HEK293 (cell line): ENCODE results near the gene NDOR1.

ENCODE experiments used
- BCL11A ChIP-seq: fragments of 450-650 bp; formaldehyde crosslinking; IDR thresholded peaks from 2 replicates; pipeline ENCODE4 v1.5.1; 2016; ENCODE audit warnings: low read depth, missing biosample characterization, missing genetic modification characterization
- KLF9 ChIP-seq: fragments of 450-650 bp; formaldehyde crosslinking; IDR thresholded peaks from 2 replicates; pipeline ENCODE4 v1.5.1; 2016; ENCODE audit warnings: missing biosample characterization, missing genetic modification characterization, low read depth
- OSR2 ChIP-seq: fragments of 450-650 bp; formaldehyde crosslinking; IDR thresholded peaks from 2 replicates; pipeline ENCODE4 v1.5.1; 2016; ENCODE audit warnings: missing biosample characterization, missing genetic modification characterization
- PRDM4 ChIP-seq: fragments of 450-650 bp; formaldehyde crosslinking; IDR thresholded peaks from 2 replicates; pipeline ENCODE4 v1.5.1; 2017; ENCODE audit warnings: missing biosample characterization, missing genetic modification characterization
- WT1 ChIP-seq: fragments of 450-650 bp; formaldehyde crosslinking; IDR thresholded peaks from 2 replicates; pipeline ENCODE4 v1.5.1; 2016; ENCODE audit warnings: missing biosample characterization, missing genetic modification characterization
- YY1 ChIP-seq: fragments of 450-650 bp; formaldehyde crosslinking; IDR thresholded peaks from 2 replicates; pipeline ENCODE4 v1.5.1; 2018; ENCODE audit warnings: missing biosample characterization, missing genetic modification characterization
- ZBTB17 ChIP-seq: fragments of 450-650 bp; formaldehyde crosslinking; IDR thresholded peaks from 2 replicates; pipeline ENCODE4 v1.5.1; 2016; ENCODE audit warnings: missing biosample characterization, missing genetic modification characterization
- ZBTB26 ChIP-seq: fragments of 450-650 bp; formaldehyde crosslinking; optimal IDR thresholded peaks from 2 replicates; pipeline ENCODE3; 2016; ENCODE audit warnings: missing biosample characterization, mild to moderate bottlenecking, missing genetic modification characterization
- ZNF121 ChIP-seq: fragments of 450-650 bp; formaldehyde crosslinking; IDR thresholded peaks from 2 replicates; pipeline ENCODE4 v1.5.1; 2016; ENCODE audit warnings: missing biosample characterization, missing genetic modification characterization
- ZNF157 ChIP-seq: fragments of 450-650 bp; formaldehyde crosslinking; IDR thresholded peaks from 2 replicates; pipeline ENCODE4 v1.5.1; 2016; ENCODE audit warnings: missing biosample characterization, missing genetic modification characterization
- ZNF221 ChIP-seq: fragments of 450-650 bp; formaldehyde crosslinking; IDR thresholded peaks from 2 replicates; pipeline ENCODE4 v1.5.1; 2017; ENCODE audit warnings: missing biosample characterization, missing genetic modification characterization, borderline replicate concordance
- ZNF223 ChIP-seq: fragments of 450-650 bp; formaldehyde crosslinking; IDR thresholded peaks from 2 replicates; pipeline ENCODE4 v1.5.1; 2016; ENCODE audit warnings: missing biosample characterization, missing genetic modification characterization
- ZNF239 ChIP-seq: fragments of 450-650 bp; formaldehyde crosslinking; IDR thresholded peaks from 2 replicates; pipeline ENCODE4 v1.5.1; 2016; ENCODE audit warnings: missing biosample characterization, missing genetic modification characterization
- ZNF341 ChIP-seq: fragments of 450-650 bp; formaldehyde crosslinking; IDR thresholded peaks from 2 replicates; pipeline ENCODE4; 2016; ENCODE audit warnings: low read depth, missing biosample characterization, missing genetic modification characterization
- ZNF366 ChIP-seq: fragments of 450-650 bp; formaldehyde crosslinking; conservative IDR thresholded peaks from 2 replicates; pipeline ENCODE4 v1.5.1; 2016; ENCODE audit warnings: missing biosample characterization, missing genetic modification characterization
- ZNF48 ChIP-seq: fragments of 450-650 bp; formaldehyde crosslinking; IDR thresholded peaks from 2 replicates; pipeline ENCODE4 v1.5.1; 2016; ENCODE audit warnings: missing biosample characterization, missing genetic modification characterization
- ZNF561 ChIP-seq: fragments of 450-650 bp; IDR thresholded peaks from 2 replicates; pipeline ENCODE4 v1.5.1; 2018; ENCODE audit warnings: missing biosample characterization, missing genetic modification characterization, borderline replicate concordance
- ZNF600 ChIP-seq: fragments of 450-650 bp; formaldehyde crosslinking; IDR thresholded peaks from 2 replicates; pipeline ENCODE4 v1.5.1; 2016; ENCODE audit warnings: missing biosample characterization, missing genetic modification characterization
- ZNF654 ChIP-seq: fragments of 450-650 bp; formaldehyde crosslinking; IDR thresholded peaks from 2 replicates; pipeline ENCODE4 v1.5.1; 2016; ENCODE audit warnings: low read depth, missing biosample characterization, missing genetic modification characterization
- ZNF701 ChIP-seq: fragments of 450-650 bp; formaldehyde crosslinking; IDR thresholded peaks from 2 replicates; pipeline ENCODE4 v1.5.1; 2016; ENCODE audit warnings: missing biosample characterization, missing genetic modification characterization
- ZNF747 ChIP-seq: fragments of 450-650 bp; formaldehyde crosslinking; IDR thresholded peaks from 2 replicates; pipeline ENCODE4 v1.5.1; 2016; ENCODE audit warnings: missing biosample characterization, missing genetic modification characterization
- ZNF830 ChIP-seq: fragments of 450-650 bp; IDR thresholded peaks from 2 replicates; pipeline ENCODE4 v1.5.0; 2018; ENCODE audit warnings: missing biosample characterization, missing genetic modification characterization, low read depth, mild to moderate bottlenecking, moderate library complexity
- ZNF837 ChIP-seq: fragments of 450-650 bp; formaldehyde crosslinking; IDR thresholded peaks from 2 replicates; pipeline ENCODE4 v1.5.1; 2016; ENCODE audit warnings: missing biosample characterization, missing genetic modification characterization
- ZSCAN16 ChIP-seq: fragments of 450-650 bp; formaldehyde crosslinking; IDR thresholded peaks from 2 replicates; pipeline ENCODE4 v1.5.1; 2016; ENCODE audit warnings: missing biosample characterization, missing genetic modification characterization
- ZSCAN4 ChIP-seq: fragments of 450-650 bp; formaldehyde crosslinking; IDR thresholded peaks from 2 replicates; pipeline ENCODE4 v1.5.1; 2017; ENCODE audit warnings: missing biosample characterization, missing genetic modification characterization
- ZXDB ChIP-seq: fragments of 450-650 bp; formaldehyde crosslinking; IDR thresholded peaks from 2 replicates; pipeline ENCODE4 v1.5.1; 2016; ENCODE audit warnings: missing biosample characterization, missing genetic modification characterization
- TF ChIP-seq, protein P1 (sequence below): fragments of 450-650 bp; formaldehyde crosslinking; conservative IDR thresholded peaks from 2 replicates; pipeline ENCODE4 v1.5.1; 2016; ENCODE audit warnings: low read depth, missing biosample characterization, missing genetic modification characterization
- TF ChIP-seq, protein P2 (sequence below): fragments of 450-650 bp; formaldehyde crosslinking; IDR thresholded peaks from 2 replicates; pipeline ENCODE4 v1.5.1; 2016; ENCODE audit warnings: missing biosample characterization, missing genetic modification characterization
- TF ChIP-seq, protein P3 (sequence below): fragments of 450-650 bp; formaldehyde crosslinking; IDR thresholded peaks from 2 replicates; pipeline ENCODE4 v1.5.1; 2016; ENCODE audit warnings: missing biosample characterization, missing genetic modification characterization

The NDOR1 gene

GRCh38 chr9:137188490-137189296, 16.8 kb upstream of the NDOR1 start, which contains the start of the genes ANAPC2 and SSNA1 (continued):
- peak; percentile 99 for TF ChIP-seq ZBTB26 (tag by site-specific recombination)
- 0 out of 2 replicates have a peak, but pooled peaks have one; percentile 14 for TF ChIP-seq BCL11A (tag by site-specific recombination)
- peak; percentile 84 for TF ChIP-seq ZBTB17 (tag by site-specific recombination)
- no peak; the same call in 1 of the 2 replicates for TF ChIP-seq ZNF221 (tag by site-specific recombination)
- peak; percentile 91 for TF ChIP-seq ZXDB (tag by site-specific recombination)
- peak; percentile 11; the same call in 1 of the 2 replicates for TF ChIP-seq KLF9 (tag by site-specific recombination)
- TF ChIP-seq ZNF239 = no peak
- TF ChIP-seq WT1 (tag by site-specific recombination) = peak; percentile 42; the same call in 1 of the 2 replicates
- no peak for TF ChIP-seq ZNF654 (tag by site-specific recombination)
- no peak for TF ChIP-seq ZNF121 (tag by site-specific recombination)
- no peak; the same call in 1 of the 2 replicates for TF ChIP-seq PRDM4 (tag by site-specific recombination)
- TF ChIP-seq, protein P1, sequence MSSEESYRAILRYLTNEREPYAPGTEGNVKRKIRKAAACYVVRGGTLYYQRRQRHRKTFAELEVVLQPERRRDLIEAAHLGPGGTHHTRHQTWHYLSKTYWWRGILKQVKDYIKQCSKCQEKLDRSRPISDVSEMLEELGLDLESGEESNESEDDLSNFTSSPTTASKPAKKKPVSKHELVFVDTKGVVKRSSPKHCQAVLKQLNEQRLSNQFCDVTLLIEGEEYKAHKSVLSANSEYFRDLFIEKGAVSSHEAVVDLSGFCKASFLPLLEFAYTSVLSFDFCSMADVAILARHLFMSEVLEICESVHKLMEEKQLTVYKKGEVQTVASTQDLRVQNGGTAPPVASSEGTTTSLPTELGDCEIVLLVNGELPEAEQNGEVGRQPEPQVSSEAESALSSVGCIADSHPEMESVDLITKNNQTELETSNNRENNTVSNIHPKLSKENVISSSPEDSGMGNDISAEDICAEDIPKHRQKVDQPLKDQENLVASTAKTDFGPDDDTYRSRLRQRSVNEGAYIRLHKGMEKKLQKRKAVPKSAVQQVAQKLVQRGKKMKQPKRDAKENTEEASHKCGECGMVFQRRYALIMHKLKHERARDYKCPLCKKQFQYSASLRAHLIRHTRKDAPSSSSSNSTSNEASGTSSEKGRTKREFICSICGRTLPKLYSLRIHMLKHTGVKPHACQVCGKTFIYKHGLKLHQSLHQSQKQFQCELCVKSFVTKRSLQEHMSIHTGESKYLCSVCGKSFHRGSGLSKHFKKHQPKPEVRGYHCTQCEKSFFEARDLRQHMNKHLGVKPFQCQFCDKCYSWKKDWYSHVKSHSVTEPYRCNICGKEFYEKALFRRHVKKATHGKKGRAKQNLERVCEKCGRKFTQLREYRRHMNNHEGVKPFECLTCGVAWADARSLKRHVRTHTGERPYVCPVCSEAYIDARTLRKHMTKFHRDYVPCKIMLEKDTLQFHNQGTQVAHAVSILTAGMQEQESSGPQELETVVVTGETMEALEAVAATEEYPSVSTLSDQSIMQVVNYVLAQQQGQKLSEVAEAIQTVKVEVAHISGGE (tag by site-specific recombination) = no peak
- TF ChIP-seq ZNF830 (tag by site-specific recombination) = no peak
- no peak for TF ChIP-seq ZSCAN4 (tag by site-specific recombination)
- TF ChIP-seq, protein P2, sequence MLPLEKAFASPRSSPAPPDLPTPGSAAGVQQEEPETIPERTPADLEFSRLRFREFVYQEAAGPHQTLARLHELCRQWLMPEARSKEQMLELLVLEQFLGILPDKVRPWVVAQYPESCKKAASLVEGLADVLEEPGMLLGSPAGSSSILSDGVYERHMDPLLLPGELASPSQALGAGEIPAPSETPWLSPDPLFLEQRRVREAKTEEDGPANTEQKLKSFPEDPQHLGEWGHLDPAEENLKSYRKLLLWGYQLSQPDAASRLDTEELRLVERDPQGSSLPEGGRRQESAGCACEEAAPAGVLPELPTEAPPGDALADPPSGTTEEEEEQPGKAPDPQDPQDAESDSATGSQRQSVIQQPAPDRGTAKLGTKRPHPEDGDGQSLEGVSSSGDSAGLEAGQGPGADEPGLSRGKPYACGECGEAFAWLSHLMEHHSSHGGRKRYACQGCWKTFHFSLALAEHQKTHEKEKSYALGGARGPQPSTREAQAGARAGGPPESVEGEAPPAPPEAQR (tag by site-specific recombination) = peak; percentile 52; the same call in 1 of the 2 replicates
- 0 out of 2 replicates have a peak, but pooled peaks have one; percentile 33 for TF ChIP-seq ZNF223 (tag by site-specific recombination)
- TF ChIP-seq ZSCAN16 (tag by site-specific recombination) = no peak
- peak; percentile 89 for TF ChIP-seq ZNF600 (tag by site-specific recombination)
- TF ChIP-seq ZNF747 (tag by site-specific recombination) = no peak
- no peak for TF ChIP-seq ZNF837 (tag by site-specific recombination)
- TF ChIP-seq ZNF157 = no peak
- peak; percentile 98 for TF ChIP-seq YY1 (tag by site-specific recombination)
- TF ChIP-seq ZNF561 (tag by site-specific recombination) = peak; percentile 91; the same call in 1 of the 2 replicates
- peak; percentile 99 for TF ChIP-seq ZNF341
- TF ChIP-seq, protein P3, sequence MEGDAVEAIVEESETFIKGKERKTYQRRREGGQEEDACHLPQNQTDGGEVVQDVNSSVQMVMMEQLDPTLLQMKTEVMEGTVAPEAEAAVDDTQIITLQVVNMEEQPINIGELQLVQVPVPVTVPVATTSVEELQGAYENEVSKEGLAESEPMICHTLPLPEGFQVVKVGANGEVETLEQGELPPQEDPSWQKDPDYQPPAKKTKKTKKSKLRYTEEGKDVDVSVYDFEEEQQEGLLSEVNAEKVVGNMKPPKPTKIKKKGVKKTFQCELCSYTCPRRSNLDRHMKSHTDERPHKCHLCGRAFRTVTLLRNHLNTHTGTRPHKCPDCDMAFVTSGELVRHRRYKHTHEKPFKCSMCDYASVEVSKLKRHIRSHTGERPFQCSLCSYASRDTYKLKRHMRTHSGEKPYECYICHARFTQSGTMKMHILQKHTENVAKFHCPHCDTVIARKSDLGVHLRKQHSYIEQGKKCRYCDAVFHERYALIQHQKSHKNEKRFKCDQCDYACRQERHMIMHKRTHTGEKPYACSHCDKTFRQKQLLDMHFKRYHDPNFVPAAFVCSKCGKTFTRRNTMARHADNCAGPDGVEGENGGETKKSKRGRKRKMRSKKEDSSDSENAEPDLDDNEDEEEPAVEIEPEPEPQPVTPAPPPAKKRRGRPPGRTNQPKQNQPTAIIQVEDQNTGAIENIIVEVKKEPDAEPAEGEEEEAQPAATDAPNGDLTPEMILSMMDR (tag by site-specific recombination) = peak; percentile 100
- no peak for TF ChIP-seq ZNF48
- no peak for TF ChIP-seq ZNF366 (tag by site-specific recombination)
- no peak for TF ChIP-seq ZNF701 (tag by site-specific recombination)
- peak; percentile 60 for TF ChIP-seq OSR2 (tag by site-specific recombination)
